H9 (cell line): ENCODE measurements around the gene CAVIN1. TPM values are rescaled to one million over a fixed set of nuclear protein-coding genes. Genes with fewer than 3 reads are reported as not detected.
A peak's percentile ranks its signal among the peaks of the same experiment; 100 is the strongest.

Experiments used
- DNase-seq: peaks from one replicate; pipeline ENCODE4 v3.0.0-alpha.2; 2017
- H2AFZ ChIP-seq: one replicate; pipeline ENCODE4 v1.6.1; 2013; ENCODE audit warnings: mild to moderate bottlenecking, low read length, control low read depth, moderate library complexity
- H2AK5ac ChIP-seq: 2 replicates; pipeline ENCODE4 v1.6.1; 2013; ENCODE audit warnings: low read length, control low read depth, mixed read lengths; ENCODE audit not compliant: insufficient read length
- H2BK120ac ChIP-seq: one replicate; pipeline ENCODE4 v1.6.1; 2013; ENCODE audit warnings: low read depth, mild to moderate bottlenecking, low read length, control low read depth, inconsistent platforms; ENCODE audit not compliant: poor library complexity, severe bottlenecking
- H2BK12ac ChIP-seq: 2 replicates; pipeline ENCODE4 v1.6.1; 2013; ENCODE audit warnings: low read length, control low read depth, mixed read lengths, low read depth; ENCODE audit not compliant: insufficient read length
- H2BK15ac ChIP-seq: 2 replicates; pipeline ENCODE4 v1.6.1; 2013; ENCODE audit warnings: low read depth, low read length, control low read depth
- H2BK20ac ChIP-seq: one replicate; pipeline ENCODE4 v1.6.1; 2013; ENCODE audit warnings: low read depth, mild to moderate bottlenecking, low read length, control low read depth, inconsistent platforms; ENCODE audit not compliant: poor library complexity, severe bottlenecking
- H2BK5ac ChIP-seq: 2 replicates; pipeline ENCODE4 v1.6.1; 2013; ENCODE audit warnings: low read length, control low read depth, mixed read lengths; ENCODE audit not compliant: insufficient read length
- H3K14ac ChIP-seq: 2 replicates; pipeline ENCODE4 v1.6.1; 2013; ENCODE audit warnings: low read length, control low read depth; ENCODE audit not compliant: insufficient read depth
- H3K18ac ChIP-seq: 2 replicates; pipeline ENCODE4 v1.6.1; 2013; ENCODE audit warnings: low read depth, mild to moderate bottlenecking, mixed read lengths, low read length, control low read depth; ENCODE audit not compliant: insufficient read length
- H3K23ac ChIP-seq: 2 replicates; pipeline ENCODE4 v1.6.1; 2013; ENCODE audit warnings: low read length, control low read depth, mixed read lengths, low read depth; ENCODE audit not compliant: insufficient read length
- H3K23me2 ChIP-seq: 2 replicates; pipeline ENCODE4 v1.6.1; 2013; ENCODE audit warnings: low read depth, mild to moderate bottlenecking, mixed read lengths, low read length, control low read depth; ENCODE audit not compliant: insufficient read length, poor library complexity, severe bottlenecking
- H3K27ac ChIP-seq: 2 replicates; pipeline ENCODE4 v1.5.1; 2013; ENCODE audit warnings: low read length, control low read depth, mixed read lengths, low read depth; ENCODE audit not compliant: insufficient read length
- H3K27me3 ChIP-seq: 2 replicates; pipeline ENCODE4 v1.6.1; 2013; ENCODE audit warnings: low read length, control low read depth, inconsistent platforms; ENCODE audit not compliant: insufficient read depth
- H3K4ac ChIP-seq: 2 replicates; pipeline ENCODE4 v1.6.1; 2013; ENCODE audit warnings: low read depth, mild to moderate bottlenecking, control low read depth, inconsistent platforms, low read length, moderate library complexity
- H3K4me1 ChIP-seq: 2 replicates; pipeline ENCODE4 v1.6.1; 2013; ENCODE audit warnings: low read length, control low read depth, inconsistent platforms; ENCODE audit not compliant: insufficient read depth
- H3K4me2 ChIP-seq: 2 replicates; pipeline ENCODE4 v1.6.1; 2013; ENCODE audit warnings: low read length, control low read depth, mixed read lengths; ENCODE audit not compliant: insufficient read length, insufficient read depth
- H3K56ac ChIP-seq: 2 replicates; pipeline ENCODE4 v1.6.1; 2013; ENCODE audit warnings: low read depth, mild to moderate bottlenecking, mixed read lengths, low read length, control low read depth; ENCODE audit not compliant: insufficient read length
- H3K79me1 ChIP-seq: 2 replicates; pipeline ENCODE4 v1.6.1; 2013; ENCODE audit warnings: low read depth, mild to moderate bottlenecking, moderate library complexity, low read length, control low read depth, inconsistent platforms; ENCODE audit not compliant: insufficient read depth, poor library complexity, severe bottlenecking
- H3K79me2 ChIP-seq: 2 replicates; pipeline ENCODE4 v1.6.1; 2013; ENCODE audit warnings: low read length, control low read depth, inconsistent platforms; ENCODE audit not compliant: insufficient read depth
- H3K9ac ChIP-seq: 2 replicates; pipeline ENCODE4 v1.6.1; 2013; ENCODE audit warnings: low read length, control low read depth, mixed read lengths; ENCODE audit not compliant: insufficient read length; ENCODE audit errors: extremely low read depth
- H3K9me3 ChIP-seq: one replicate; pipeline ENCODE4 v1.6.1; 2013; ENCODE audit warnings: low read depth, low read length, inconsistent platforms; ENCODE audit not compliant: control insufficient read depth
- H3T11ph ChIP-seq: one replicate; pipeline ENCODE4 v1.6.1; 2013; ENCODE audit warnings: mild to moderate bottlenecking, low read length, control low read depth, inconsistent platforms
- H4K20me1 ChIP-seq: one replicate; pipeline ENCODE4 v1.6.1; 2013; ENCODE audit not compliant: control insufficient read depth, insufficient read length, insufficient read depth
- H4K5ac ChIP-seq: 2 replicates; pipeline ENCODE4 v1.6.1; 2013; ENCODE audit warnings: low read depth, mild to moderate bottlenecking, mixed read lengths, low read length, control low read depth; ENCODE audit not compliant: insufficient read length
- H4K8ac ChIP-seq: replicated peaks from 2 replicates; pipeline ENCODE4 v1.6.1; 2013; ENCODE audit warnings: low read length, control low read depth, mixed read lengths, low read depth; ENCODE audit not compliant: insufficient read length
- H4K91ac ChIP-seq: 2 replicates; pipeline ENCODE4 v1.6.1; 2013; ENCODE audit warnings: low read depth, mild to moderate bottlenecking, moderate library complexity, mixed read lengths, low read length, control low read depth; ENCODE audit not compliant: insufficient read length
- H3K27ac Mint-ChIP-seq, 3 experiments: 2 replicates in 2 of 3; 3 replicates in 1 of 3; pipeline ENCODE4 v1.8.0; 2020 to 2021; ENCODE audit warnings: mixed read lengths in 3 of 3, mild to moderate bottlenecking in 1 of 3, moderate library complexity in 1 of 3
- H3K27me3 Mint-ChIP-seq: 2 replicates; pipeline ENCODE4 v1.8.0; 2021; ENCODE audit warnings: low read depth, mild to moderate bottlenecking, moderate library complexity, mixed read lengths
- H3K36me3 Mint-ChIP-seq, 3 experiments: 2 replicates in 2 of 3; 3 replicates in 1 of 3; pipeline ENCODE4 v1.8.0; 2020 to 2021; ENCODE audit warnings: low read depth in 3 of 3, mixed read lengths in 3 of 3; ENCODE audit not compliant: insufficient read depth in 1 of 3
- H3K4me1 Mint-ChIP-seq, 2 experiments: 2 replicates each; pipeline ENCODE4 v1.8.0; 2020; ENCODE audit warnings: mixed read lengths in 2 of 2
- H3K4me3 Mint-ChIP-seq, 2 experiments: 2 replicates in 1 of 2; 3 replicates in 1 of 2; pipeline ENCODE4 v1.8.0; 2020 to 2021; ENCODE audit warnings: mild to moderate bottlenecking in 2 of 2, mixed read lengths in 2 of 2, moderate library complexity in 1 of 2
- H3K9me3 Mint-ChIP-seq, 2 experiments: 2 replicates in 1 of 2; 3 replicates in 1 of 2; pipeline ENCODE4 v1.8.0; 2020; ENCODE audit warnings: mild to moderate bottlenecking in 2 of 2, mixed read lengths in 2 of 2, moderate library complexity in 1 of 2
- CTCF ChIP-seq: fragments of 200-600 bp; sonication (generic); conservative IDR thresholded peaks from 3 replicates; pipeline ENCODE4 v1.8.0; 2021; ENCODE audit warnings: antibody characterized with exemption, mild to moderate bottlenecking
- WGBS: extraction: QIAGEN DNeasy Blood & Tissue Kit; methylation state at CpG from one replicate; pipeline ENCODE4 v1.1.7; 2013; ENCODE audit warnings: missing lambda C conversion rate, low lambda C conversion rate, mixed read lengths; ENCODE audit not compliant: insufficient read length; ENCODE audit errors: extremely low coverage; 5-methylcytosine and 5-hydroxymethylcytosine counted together
- total RNA-seq: library from RNA; stranded (reverse); gene quantifications from 2 replicates; pipeline ENCODE4 v1.2.1, GENCODE V29; 2021

Gene CAVIN1
- total RNA-seq, 1 experiment from 2014 or later: 65.2 TPM

GRCh38 chr17:42459801-42460281 lies 36.8 kb upstream of the CAVIN1 start:
- Histone ChIP-seq H4K8ac (no peak overlapping the region), H3K23ac (no peak overlapping the region), H2AFZ (no peak overlapping the region), H3K27ac (no peak overlapping the region), H2BK15ac (no peak overlapping the region), H3K9ac (no peak overlapping the region), H2AK5ac (no peak overlapping the region), H3K18ac (no peak overlapping the region), H2BK5ac (no peak overlapping the region), H3K56ac (no peak overlapping the region), H4K91ac (no peak overlapping the region), H3K27me3 (no peaks in the 10 kb centered on the region), H4K20me1 (no peaks in the 10 kb centered on the region), H3K79me2 (no peaks in the 10 kb centered on the region), H2BK120ac (no peak overlapping the region), H3K4me2 (peak overlapping the region; percentile 97), H3K9me3 (no peaks in the 10 kb centered on the region), H3T11ph (no peak overlapping the region), H2BK20ac (no peak overlapping the region), H3K4me1 (no peaks in the 10 kb centered on the region), H3K79me1 (no peaks in the 10 kb centered on the region), H3K23me2 (peaks cover 8% of the 10 kb centered on the region), H3K14ac (no peak overlapping the region), H3K4ac (no peak overlapping the region), H4K5ac (no peak overlapping the region), H2BK12ac (no peak overlapping the region)
- peaks cover 0 to 23% (median 20%) of the 10 kb centered on the region in 3 experiments; a peak in 6 of 7 replicates for H3K36me3 Mint-ChIP-seq
- DNase-seq: no peak
- no peaks in the 10 kb centered on the region for H3K27me3 Mint-ChIP-seq
- peak overlapping the region; percentile 92 to 96; a peak in 4 of 5 replicates for H3K4me3 Mint-ChIP-seq
- no peak for TF ChIP-seq CTCF
- no peaks in the 10 kb centered on the region for H3K9me3 Mint-ChIP-seq
- H3K4me1 Mint-ChIP-seq: peaks cover 25 to 34% of the 10 kb centered on the region in 2 experiments
- no CpG with 5 or more reads among the region's 6 CpGs for WGBS
- no peak overlapping the region for H3K27ac Mint-ChIP-seq
